NT2/D1 (cell line): ENCODE results near the gene CLSTN2.

Source experiments
- SUZ12 ChIP-seq: IDR thresholded peaks from 2 replicates; pipeline ENCODE4 v1.6.1; 2011; ENCODE audit not compliant: insufficient read length, insufficient read depth; ENCODE audit errors: extremely low read depth
- ZNF274 ChIP-seq: IDR thresholded peaks from 2 replicates; pipeline ENCODE4 v1.6.1; 2011; ENCODE audit warnings: mild to moderate bottlenecking, low read depth, low read length

- no peak for TF ChIP-seq ZNF274
- no peak for TF ChIP-seq SUZ12
Measured at GRCh38 chr3:140436421-140436820, 501.4 kb downstream of the CLSTN2 start.
